HG03039 (cell line): ENCODE data around the gene SKA2.
"Not testable (repeated sequence)": the region's sequence is repeated elsewhere in the genome, so short reads cannot be mapped to it uniquely, and the experiment has no call there.

Experiments used
- ATAC-seq: cut with Tn5 transposase; IDR thresholded peaks from one replicate; pipeline ENCODE4 v1.9.1; 2021; ENCODE audit warnings: mild to moderate bottlenecking, moderate library complexity; ENCODE audit not compliant: unreplicated experiment

The SKA2 gene

DNA sequence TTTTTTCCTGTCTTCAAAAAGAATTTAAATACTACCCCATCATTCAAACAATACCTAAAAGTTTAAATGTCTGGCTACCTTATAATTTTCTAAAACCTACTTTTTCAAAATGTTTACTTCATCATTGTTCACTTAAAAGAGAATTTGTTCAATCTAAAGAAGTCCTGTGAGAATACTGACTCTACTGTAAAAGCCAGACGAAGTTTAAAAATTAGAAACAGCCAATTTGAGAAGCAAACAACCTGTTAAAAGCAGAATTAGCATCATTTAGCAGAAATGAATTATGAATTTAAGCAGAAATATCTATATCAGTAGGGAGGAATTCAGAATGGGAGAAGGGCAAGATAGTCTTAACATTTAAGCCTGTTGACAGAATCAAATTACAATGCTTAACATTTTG, 2.1 kb downstream of the SKA2 start:
- ATAC-seq: no peak

DNA sequence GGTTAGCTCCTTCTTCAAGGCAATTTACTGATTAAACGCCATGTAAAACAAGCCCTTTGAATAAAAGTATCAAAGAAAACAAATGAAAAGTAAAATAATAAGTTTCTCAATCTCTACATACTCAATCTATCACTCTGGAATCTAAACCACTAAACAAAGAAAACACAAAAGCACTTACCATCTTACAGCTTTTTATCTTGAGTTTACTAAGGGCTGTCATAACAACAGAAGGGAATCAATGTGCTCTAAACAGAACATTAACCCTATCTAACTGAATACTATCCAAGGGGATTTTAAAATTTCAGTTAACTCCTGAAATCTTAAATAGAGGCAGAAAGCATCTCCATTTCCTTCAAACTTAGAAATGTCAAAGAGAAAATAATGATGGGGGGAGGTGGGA, 3.4 kb downstream of the SKA2 start:
- no peak for ATAC-seq

DNA sequence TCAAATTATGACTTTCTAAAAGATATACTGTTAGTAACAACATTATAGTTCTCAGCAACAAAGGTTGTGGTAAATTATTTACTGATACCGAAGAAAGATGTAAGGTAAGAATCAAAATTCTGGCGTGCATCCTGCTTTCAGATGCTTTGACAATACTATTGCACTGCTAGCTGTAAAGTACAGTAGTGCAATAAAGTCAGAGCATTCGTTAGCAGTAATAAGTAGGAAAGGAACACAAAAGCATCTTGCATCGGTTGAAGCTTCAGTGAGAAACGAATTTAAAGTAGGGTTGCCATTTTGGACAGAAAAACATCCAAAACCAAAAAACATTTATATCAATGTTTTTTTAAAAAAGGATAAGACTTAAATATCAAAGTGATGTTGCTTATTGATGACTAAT, 4.0 kb downstream of the SKA2 start:
- no peak for ATAC-seq

DNA sequence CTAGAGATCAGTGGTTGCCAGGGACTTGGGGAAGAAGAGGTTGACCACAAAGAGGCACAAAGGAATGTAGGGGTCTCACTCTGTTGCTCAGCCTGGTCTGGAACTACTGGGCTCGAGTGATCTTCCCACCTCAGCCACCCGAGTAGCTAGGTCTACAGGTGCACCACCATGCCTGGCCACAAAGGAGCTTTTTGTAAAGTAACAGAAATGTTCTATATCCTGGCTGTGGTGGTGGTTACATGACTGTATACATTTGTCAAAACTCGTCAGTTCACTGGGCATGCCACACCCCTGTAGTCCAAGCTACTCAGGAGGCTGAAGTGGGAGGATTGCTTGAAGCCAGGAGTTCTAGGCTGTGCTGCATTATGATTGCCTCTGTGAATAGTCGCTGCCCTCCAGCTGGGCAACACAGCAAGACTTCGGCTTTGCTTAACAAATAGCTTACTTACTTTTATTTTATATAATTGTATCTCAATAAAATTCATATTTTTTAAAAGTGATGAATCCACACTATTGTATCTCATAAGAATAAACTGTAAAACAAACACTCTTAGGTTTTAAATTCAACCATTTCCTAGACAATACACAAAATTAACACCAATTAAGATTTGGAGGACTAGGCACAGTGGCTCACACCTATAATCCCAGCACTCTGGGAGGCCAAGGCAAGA, 5.0 kb downstream of the SKA2 start:
- no peak for ATAC-seq

DNA sequence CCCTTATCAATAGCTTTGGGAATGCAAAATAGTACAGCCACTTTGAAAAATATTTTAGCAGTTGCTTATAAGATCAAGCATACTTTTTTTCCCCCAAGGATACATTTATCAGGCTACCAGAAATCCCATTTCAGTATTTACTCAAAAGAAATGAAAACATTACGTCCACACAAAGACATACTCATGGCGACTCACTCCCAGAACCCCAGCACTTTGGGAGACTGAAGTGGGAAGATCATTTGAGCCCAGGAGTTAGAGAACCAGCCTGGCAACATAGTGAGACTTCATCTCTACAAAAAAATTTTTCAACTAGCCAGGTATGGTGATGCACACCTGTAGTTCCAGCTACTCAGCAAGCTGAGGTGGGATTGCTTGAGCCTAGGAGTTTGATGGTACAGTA, 5.9 kb downstream of the SKA2 start:
- no peak for ATAC-seq

DNA sequence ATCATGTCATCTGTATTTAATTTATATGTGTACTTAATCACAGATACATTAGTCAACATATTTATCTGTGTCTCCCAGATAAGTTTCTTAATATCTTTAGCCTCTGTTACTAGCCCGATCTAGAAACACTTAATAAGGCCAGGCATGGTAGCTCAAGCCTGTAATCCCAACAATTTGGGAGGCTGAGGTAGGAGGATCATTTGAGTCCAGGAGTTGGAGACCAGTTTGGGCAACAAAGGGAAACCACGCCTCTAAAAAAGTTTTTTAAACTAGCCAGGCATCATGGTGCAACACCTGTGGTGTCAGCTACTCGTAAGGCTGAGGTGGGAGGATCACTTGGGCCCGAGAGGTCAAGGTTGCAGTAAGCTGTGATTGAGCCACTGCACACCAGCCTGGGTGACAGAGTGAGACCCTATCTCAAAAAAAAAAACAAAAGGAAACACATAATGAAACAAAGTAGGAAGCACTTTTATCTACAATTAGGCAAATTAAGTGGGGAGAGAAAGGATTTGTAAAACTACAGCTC, 9.4 kb downstream of the SKA2 start:
- ATAC-seq: no peak

DNA sequence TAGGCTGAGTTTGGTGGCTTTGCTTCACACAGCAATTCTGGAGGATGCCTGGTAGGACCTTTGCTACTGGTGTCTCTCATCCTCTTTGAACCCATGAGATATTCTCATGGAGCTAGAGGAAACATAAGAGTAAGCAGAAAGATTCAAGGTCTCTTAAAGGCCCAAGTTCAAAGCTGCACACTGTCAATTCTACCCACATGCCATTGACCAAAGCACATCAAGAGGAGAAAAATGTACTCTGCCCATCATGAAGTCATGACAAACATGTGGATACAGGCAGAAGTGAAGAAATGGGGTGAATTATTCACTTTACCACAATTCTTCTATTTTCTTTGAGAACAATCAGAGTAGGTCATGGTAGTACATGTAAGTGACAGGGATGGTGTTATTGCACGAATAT, 13.1 kb downstream of the SKA2 start:
- ATAC-seq: no peak

DNA sequence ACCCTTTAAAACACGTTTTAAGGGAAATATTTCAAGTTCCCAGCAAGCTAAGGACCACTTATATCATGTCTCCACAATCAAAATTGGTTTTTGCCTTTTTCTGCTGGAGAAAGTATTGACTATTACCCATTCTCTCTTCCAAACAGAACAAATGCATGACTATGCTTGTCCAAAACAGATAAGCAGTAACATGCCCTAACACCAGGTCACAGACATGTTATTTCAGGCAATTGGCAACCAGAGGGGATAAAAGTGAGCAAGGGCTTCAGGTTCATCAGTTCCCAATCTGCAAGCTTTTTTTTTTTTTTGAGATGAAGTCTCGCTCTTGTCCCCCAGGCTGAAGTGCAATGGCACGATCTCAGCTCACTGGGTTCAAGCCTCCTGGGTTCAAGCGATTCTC, 15.0 kb downstream of the SKA2 start:
- ATAC-seq: no peak

DNA sequence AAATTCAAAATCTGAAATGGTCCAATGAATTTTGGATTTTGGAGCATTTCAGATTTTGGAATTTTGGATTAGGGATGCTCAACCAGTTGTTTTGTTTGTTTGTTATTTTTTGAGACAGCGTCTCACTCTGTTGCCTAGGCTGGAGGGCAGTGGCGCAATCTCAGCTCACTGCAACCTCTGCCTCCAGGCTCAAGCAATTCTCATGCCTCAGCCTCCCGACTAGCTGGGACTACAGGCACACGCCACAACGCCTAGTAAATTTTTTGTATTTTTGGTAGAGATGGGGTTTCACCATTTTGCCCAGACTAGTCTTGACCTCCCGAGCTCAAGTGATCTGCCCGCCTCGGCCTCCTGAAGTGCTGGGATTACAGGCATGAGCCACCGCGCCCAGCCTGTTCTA, 16.6 kb downstream of the SKA2 start:
- not testable (repeated sequence) for ATAC-seq

DNA sequence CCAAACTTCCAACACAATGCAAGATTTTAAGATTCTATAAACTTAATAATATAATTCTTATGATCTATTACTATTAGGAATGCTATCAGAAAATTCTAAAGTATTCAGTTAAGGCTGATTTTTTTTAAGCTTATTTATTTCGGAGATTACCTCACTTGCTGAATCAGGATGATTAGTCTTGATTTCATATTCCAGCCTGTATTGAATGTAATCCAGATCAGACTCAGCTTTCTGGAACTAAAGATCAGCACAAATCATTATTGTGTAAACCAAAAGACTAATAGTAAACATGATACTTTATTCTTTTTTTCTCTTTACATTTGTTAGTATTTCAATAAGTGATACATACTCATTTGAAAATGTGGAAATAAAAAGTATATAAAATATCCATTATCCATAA, 23.9 kb downstream of the SKA2 start:
- ATAC-seq: no peak

DNA sequence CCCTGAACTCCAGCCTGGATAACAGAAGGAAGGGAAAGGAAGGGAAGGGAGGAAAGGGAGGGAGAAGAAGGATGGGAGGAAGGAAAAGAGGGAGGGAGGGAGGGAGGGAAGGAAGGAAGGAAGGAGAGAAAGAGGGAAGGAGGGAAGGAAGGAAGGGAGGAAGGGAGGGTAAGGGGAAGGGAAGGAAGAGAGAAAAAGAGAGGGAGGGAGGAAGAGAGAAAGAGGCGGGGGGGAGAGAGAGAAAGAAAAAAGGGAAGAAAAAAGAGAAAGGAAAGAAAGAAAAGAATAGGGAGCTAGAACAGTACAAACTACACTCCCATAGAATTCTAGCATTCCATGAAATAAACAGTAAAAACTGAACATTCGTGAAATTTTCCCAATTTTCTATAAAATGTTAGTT, 25.2 kb downstream of the SKA2 start:
- no peak for ATAC-seq

DNA sequence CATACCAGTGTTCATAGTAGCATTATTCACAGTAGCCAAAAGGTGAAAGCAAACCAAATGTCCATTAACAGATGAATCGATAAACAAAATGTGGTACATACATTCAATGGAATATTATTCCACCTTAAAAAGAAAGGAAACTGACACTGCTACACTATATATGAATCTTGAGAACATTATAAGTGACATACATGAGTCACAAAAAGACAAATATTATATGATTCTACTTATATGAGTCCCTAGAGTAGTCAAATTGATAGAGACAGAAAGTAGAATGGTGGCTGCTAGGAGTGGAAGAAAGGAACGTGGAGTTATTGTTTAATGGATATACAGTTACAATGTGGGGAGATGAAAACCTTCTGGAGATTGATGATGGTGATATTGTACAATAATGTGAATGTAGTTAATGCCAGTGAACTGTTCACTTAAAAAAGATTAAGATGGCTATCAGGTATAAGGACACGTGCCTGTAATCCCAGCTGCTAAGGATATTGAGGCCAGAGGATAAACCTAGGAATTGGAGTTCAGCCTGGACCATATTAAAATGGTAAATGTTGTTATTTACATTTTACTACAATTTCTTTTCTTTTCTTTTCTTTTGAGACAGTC, 28.1 kb downstream of the SKA2 start:
- ATAC-seq: no peak

DNA sequence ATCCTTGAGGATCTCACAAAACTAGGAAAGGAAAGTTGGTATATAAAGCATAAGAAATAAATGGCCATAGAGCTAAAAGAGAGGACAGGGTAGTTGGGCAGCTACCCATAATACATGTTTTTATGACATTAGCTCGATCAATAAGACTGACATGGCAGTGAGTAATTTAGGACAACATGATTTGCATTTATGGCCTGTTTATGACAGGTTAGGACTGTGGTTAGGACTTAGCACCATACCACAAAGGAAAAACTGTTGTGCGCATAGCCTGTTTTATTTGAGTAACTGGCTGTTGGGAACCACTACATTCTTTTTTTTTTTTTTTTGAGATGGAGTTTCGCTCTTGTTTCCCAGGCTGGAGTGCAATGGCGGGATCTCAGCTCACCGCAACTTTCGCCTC, 30.3 kb downstream of the SKA2 start:
- no peak for ATAC-seq

DNA sequence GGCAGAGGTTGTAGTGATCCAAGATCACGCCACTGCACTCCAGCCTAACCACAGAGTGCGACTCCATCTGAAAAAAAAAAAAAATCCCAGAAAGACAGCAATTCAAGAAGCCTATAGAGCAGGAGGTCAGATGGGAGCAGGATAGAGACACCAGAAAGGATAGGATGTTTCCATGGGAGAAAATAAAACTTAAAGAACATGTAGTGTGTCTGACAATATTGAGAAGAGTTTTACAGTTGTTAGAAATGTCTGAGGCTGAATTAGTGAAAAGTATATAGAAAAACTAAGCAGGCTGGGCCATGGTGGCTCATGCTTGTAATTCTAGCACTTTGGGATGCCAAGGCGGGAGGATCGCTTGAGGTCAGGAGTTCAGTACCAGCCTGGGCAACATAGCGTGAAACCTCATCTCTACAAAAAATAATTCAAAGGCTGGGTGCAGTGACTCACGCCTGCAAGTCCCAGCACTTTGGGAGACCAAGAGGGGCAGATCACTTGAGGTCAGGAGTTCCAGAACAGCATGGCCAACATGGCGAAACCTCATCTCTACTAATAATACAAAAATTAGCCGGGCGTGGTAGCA, 33.0 kb downstream of the SKA2 start:
- no peak for ATAC-seq

DNA sequence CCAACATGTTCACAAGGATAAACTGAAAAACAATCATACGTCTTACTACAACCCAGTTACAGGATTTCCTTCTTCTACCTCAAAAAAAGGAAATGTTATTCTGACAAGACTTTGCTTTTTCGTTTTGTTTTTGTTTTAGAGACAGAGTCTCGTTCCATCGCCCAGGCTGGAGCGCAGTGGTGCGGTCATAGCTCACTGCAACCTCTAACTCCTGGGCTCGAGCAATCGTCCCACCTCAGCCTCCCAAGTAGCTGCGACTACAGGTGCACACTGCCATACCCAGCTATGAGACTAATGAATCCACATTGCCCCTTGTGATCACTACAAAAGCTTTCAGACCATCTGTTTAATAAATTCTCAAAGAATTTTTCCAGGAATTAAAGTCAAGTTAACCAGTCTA, 39.5 kb downstream of the SKA2 start:
- no peak for ATAC-seq

DNA sequence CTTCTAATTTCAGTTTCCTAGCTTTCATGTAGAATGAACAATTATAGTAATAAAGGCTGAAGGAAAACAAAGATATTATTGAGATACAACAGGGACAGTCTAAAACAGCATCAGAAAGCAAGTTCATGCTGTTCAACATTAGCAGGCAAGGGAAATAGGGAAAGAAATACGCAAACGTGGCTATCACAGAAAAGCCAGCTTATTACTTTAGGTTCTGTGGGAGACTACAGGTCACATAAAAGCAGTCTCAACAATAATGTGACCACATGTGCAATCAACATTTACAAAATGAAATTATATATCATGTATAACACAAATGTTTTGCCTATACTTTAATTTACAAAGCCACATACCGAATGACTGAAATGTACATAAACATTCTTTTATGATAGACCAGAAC, 43.4 kb downstream of the SKA2 start:
- ATAC-seq: no peak

DNA sequence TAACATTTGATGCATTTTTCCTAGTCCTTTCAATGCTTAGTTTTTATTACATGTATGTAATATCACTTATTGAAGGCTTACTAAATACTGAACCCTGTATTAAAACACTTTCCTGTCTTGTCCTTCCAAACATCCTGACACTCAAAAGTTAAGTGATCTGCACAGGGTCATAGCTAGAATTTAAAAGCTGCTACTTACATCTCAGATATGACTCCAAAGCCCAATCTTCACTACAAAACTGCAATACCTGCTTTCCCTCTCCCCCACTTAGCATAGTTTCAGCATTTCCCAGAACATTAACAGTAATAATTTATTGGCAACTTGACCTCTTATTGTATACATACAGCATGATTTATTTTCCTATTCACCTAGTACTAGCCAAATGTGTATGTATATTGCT, 44.0 kb downstream of the SKA2 start:
- no peak for ATAC-seq

DNA sequence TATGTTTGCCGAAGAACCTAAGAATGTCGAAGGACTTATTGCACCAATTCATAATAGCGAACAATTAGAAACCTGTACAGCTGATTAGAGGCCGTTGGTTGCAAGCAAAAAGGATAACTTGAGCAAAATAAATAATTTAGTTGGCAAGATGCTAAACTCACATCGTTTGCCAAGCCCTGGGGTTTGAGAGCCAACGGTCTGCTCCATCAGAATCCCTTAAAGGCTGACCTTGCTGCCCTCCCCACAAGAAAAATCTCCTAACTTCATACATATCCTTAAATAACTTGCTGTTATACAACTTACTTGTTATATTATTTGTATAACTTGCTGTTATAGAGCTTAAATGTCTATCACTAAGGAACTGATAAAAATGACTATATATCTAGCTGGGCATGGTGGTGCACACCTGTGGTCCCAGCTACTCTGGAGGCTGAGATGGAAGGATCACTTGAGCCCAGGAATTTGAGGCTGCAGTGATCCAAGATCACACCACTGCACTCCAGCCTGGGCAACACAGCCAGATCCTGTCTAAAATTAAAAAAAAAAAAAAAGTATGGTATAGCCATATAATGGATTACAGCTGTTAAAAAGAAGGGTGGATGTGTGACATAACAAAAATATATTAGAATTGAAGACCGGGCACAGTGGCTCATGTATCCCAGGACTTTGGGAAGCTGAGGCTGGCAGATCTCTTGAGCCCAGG, 46.4 kb downstream of the SKA2 start:
- no peak for ATAC-seq

DNA sequence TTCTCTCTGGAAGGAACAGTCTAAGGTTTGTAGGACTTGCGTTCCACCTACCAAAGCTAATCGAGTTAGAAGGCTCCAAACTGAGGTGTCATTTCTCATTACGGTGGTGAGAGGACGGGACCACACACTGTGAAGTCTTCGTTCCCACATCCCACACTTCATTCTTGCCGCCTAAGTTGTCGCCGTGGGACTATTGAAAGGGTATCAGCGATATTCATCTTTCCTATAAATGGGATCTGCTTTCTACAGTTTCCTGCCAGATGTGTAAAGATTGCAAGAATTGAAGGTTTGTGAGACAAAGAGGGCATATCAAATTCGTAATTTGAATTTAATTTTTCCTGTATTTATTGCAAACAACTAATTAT, 47.7 kb downstream of the SKA2 start:
- no peak for ATAC-seq

DNA sequence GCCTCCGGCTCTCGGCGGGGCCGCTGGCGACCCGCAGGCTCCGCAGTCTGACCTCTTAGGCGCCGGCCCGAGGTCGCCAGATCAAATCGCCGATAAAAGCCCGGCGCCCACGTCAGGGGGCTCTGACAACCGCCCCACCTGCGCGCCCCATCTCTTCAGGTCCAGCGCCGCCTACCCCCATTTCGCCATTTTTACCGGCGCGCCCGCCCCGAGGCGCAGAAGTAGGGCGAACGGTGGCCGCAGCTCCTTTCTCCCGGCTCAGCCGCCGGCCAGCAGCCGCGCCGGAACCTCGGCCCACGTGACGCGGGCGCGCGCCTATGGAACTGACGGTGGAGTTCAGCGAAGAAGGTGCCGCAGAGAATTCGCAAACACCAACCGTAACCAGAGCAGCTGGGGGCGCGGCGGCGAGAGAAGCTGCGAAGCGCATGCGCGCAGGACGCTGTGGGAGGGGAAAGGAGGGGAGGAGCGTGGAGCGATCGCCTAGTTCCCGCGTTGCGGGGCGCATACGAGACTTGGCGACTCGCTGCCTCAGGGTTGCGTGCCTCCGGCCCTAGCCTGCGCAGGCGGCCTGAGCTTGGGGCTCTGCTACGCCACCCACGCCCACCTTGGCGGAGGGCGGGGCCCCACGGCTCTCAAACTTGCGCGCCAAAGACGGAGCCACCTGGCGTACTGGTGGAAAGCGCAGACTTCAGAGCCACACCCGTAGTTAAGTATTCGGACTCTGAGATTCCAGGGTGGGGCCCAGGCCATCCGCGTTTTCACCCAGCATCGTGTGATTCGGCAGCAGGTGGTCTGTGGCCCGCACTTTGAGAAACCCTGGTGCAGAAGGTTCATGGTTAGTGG, 48.3 kb downstream of the SKA2 start, which contains the start of gene TRIM37:
TSS of gene TRIM37 (minus strand) at position 418 of the 843 bp plus-strand sequence. CDS start 419 bp downstream, outside the sequence.
- ATAC-seq: peak; percentile 93
